GM10248 (cell line): ENCODE data around the gene DMKN.
A peak's percentile ranks its signal among the peaks of the same experiment; 100 is the strongest.

Source experiments
- CTCF ChIA-PET: fragments of 300-600 bp; sonication (Branson Sonifier 250); formaldehyde crosslinking; extraction: SDS; loops from one replicate; lab custom pipeline; 2021; ENCODE audit warnings: antibody characterized with exemption; lab: Yijun Ruan, JAX
- POLR2A ChIA-PET: fragments of 350-650 bp; sonication (Branson Sonifier 250); formaldehyde crosslinking; extraction: SDS; loops from one replicate; lab custom pipeline; 2020; ENCODE audit warnings: antibody characterized with exemption; lab: Yijun Ruan, JAX
- DNase-seq: peaks from one replicate; pipeline ENCODE4 v3.0.0; 2012; ENCODE audit errors: extremely low spot score
- TF ChIP-seq, protein P1 (sequence below): IDR thresholded peaks from 2 replicates; pipeline ENCODE4 v1.5.1; 2012; ENCODE audit warnings: mild to moderate bottlenecking, low read depth; ENCODE audit errors: extremely low read depth, missing control alignments, control extremely low read depth

Gene DMKN

DNA sequence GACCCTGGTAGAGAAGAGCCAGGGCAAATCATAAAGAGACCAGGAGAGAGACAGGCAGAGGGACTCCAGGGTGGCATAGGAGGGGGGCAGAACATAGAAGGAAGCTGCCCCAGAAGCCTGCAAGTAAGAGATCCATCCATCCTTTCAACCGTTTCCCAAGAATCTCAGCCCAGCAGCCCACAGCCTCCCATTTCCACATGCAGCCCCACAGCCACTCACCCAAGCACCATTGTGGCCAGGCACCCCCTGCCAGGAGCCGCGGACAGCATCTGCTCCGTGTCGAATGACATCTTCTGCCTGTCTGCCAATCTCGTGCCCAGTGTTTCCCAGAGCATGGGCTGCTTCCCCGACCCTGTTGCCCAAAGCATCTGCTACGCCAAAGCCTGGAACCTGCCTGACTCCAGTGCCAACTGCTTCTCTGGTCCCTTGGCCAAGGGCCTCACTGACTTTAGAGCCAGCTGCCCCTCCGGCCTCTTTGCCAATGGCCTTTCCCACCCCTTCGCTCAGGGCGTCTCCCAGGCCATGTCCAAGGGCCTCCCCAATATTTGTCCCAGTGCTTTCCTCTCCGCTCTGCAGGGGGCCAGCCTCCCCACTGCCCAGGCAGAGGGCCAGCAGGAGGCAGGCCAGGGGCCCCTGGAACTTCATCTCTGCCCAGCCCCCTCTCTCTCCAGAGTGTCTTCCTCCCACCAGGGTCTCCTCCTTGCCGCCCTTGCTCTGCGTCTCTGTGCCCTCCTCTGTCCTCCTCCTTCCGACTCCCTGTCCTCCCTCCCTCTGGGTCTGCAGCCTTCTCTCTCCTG lies 420 bp downstream of the DMKN start:
- TF ChIP-seq, protein P1, sequence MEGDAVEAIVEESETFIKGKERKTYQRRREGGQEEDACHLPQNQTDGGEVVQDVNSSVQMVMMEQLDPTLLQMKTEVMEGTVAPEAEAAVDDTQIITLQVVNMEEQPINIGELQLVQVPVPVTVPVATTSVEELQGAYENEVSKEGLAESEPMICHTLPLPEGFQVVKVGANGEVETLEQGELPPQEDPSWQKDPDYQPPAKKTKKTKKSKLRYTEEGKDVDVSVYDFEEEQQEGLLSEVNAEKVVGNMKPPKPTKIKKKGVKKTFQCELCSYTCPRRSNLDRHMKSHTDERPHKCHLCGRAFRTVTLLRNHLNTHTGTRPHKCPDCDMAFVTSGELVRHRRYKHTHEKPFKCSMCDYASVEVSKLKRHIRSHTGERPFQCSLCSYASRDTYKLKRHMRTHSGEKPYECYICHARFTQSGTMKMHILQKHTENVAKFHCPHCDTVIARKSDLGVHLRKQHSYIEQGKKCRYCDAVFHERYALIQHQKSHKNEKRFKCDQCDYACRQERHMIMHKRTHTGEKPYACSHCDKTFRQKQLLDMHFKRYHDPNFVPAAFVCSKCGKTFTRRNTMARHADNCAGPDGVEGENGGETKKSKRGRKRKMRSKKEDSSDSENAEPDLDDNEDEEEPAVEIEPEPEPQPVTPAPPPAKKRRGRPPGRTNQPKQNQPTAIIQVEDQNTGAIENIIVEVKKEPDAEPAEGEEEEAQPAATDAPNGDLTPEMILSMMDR, result no peak
- no peak for DNase-seq
- ChIA-PET POLR2A (no interaction called here), CTCF (interaction anchor here (1.2 kb wide), 1 partner anchor 18 kb away, joined by 4 read pairs; no protein-coding TSS in a partner anchor)

DNA sequence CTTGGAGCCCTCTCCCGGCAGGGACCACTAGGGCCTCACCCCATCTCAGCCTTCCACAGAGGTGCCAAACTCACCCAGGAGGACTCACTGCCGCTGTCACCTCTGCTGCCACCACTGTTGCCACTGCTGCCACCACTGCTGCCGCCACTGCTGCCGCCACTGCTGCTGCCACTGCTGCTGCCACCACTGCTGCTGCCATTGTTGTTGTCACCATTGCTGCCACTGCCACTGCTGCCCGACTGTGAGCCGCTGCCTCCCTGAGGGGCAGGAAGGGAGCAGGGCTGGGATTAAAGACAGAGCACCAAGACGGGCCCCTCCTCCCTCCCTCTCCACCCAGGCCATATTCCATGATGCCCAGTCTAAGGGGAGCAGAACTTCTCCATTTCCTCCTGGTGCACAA lies 2.1 kb downstream of the DMKN start:
- ChIA-PET CTCF (interaction anchor here (1.1 to 8.1 kb wide), 21 partner anchors 9 to 247 kb away, joined by 3 to 126 read pairs (median 10); no protein-coding TSS in a partner anchor), POLR2A (no interaction called here)
- no peak for DNase-seq
- TF ChIP-seq, protein P1, result no peak

DNA sequence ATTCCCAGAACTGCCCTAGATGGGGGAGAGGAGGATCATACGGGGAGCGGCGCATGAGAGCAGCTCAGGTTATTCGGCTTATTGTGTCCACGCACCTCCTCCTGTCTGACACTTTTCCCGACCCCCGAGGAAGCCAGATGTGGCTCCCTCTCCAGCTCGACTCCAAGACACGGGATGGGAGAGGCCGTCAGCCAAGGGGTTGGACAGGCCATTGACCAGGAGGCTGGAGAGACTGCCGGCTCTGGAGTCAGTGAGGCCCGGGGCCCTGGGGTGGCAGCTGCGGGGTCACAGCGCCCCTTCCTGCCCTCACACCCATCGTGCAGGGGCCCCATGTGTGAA lies 2.9 kb downstream of the DMKN start:
- ChIA-PET CTCF (interaction anchor here (0.9 to 8.1 kb wide), 45 partner anchors 9 to 369 kb away, joined by 3 to 126 read pairs (median 5); partner anchors contain the start of genes FFAR1, FXYD7 and USF2), POLR2A (interaction anchor here (0.7 to 1.3 kb wide), 2 partner anchors 20 to 157 kb away, joined by 3 to 4 read pairs; no protein-coding TSS in a partner anchor)
- no peak for DNase-seq
- TF ChIP-seq, protein P1, result no peak

DNA sequence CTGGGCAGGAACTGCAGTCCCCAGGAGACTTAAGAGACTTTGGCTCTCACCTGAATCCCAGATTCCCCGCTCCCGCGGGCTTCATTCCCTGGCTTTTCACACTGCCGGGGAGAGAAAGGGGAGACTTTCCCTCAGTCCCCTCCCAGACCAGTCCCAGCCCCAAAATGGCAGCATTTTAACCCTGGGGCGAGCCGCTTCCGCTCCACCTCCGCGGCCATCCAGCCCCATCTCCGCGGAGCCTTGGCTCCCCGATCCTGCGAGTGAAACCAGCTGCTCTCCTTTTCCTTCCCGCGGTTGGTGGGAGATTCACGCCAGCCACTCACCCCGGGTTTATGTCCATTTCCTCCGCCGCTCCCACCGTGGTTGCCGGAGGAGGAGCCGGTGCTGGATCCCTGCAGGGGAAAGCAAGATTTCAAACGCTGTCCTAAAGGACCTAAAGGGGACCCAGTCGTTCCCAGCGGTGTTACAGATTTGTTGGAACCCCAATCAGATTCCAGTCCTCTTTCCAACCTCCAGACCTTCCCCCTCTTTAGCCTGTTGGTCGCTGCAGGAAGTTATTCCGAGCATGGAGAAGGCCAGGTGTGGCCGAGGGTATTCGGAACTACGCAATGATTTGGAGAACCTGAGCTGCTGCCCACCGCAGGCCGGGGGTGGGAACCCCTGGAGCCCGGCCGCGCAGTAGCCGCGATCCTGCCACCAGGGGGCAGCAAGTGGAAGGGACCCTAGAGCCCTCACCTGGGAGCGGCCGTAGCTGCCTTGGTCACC lies 3.4 kb downstream of the DMKN start:
- TF ChIP-seq, protein P1, result peak; percentile 94
- POLR2A ChIA-PET, result interaction anchor here (0.6 to 1.3 kb wide), 3 partner anchors 19 to 157 kb away, joined by 3 to 4 read pairs (median 4); no protein-coding TSS in a partner anchor
- CTCF ChIA-PET, result interaction anchor here (0.9 to 8.1 kb wide), 51 partner anchors 8 to 368 kb away, joined by 3 to 126 read pairs (median 5); partner anchors contain the start of genes FFAR1, FFAR2, FXYD7 and USF2
- DNase-seq, result peak; percentile 93

DNA sequence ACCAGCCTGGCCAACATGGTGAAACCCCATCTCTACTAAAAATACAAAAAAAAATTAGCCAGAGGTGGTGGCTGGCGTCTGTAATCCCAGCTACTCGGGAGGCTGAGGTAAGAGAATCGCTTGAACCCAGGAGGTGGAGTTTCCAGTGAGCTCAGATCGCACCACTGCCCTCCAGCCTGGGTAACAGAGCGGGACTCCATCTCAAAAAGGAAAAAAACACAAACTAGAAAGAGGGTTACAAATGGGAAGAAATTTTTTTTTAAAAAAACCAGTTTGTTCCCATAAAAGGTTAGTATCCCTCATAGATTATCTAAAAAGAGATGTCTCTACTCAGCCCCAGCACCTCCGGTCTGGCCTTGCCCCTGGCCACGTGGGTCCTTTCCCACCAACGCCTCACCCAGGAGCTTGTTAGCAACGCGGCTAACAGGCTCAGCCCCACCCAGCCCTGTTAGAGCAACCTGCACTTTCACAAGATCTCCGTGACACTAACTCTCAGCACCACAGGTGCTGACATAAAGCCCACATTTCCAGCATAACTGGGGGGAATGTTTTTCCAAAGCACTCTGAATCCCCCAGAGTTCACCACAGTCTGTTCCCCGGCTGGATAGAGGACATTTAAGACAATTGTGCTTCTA lies 4.3 kb downstream of the DMKN start:
- DNase-seq, result peak; percentile 83
- ChIA-PET POLR2A (interaction anchor here (0.6 to 1.3 kb wide), 2 partner anchors 153 to 156 kb away, joined by 4 read pairs; no protein-coding TSS in a partner anchor), CTCF (interaction anchor here (0.8 to 8.1 kb wide), 27 partner anchors 11 to 240 kb away, joined by 3 to 126 read pairs (median 5); partner anchors contain the start of genes FFAR2 and USF2)
- TF ChIP-seq, protein P1, result no peak

DNA sequence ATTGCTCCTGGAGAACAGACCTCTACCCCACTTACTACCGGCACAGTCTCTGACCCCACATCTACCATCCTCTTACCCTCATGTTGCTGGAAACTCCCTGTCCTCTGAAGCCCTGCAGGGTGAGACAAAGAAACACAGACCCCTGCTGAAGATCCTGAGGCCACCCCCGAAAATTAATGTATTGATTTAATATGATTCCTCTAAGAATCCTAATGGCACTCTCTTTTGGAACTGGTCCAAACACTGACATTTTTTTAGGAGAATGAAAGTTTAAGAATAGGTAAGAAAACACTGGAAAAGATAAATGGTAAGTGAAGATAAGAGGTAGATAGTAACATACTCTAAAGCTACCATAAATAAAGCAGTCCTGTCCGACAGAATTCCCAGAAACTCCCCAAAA lies 5.3 kb downstream of the DMKN start:
- CTCF ChIA-PET, result interaction anchor here (1.2 to 8.1 kb wide), 8 partner anchors 12 to 155 kb away, joined by 3 to 126 read pairs (median 14); no protein-coding TSS in a partner anchor
- POLR2A ChIA-PET, result no interaction called here
- TF ChIP-seq, protein P1, result no peak
- no peak for DNase-seq
